GM19043 (cell line): Measurements from ENCODE around the gene ABCC1.
"Not testable (repeated sequence)": the region's sequence is repeated elsewhere in the genome, so short reads cannot be mapped to it uniquely, and the experiment has no call there.

Source experiments
- ATAC-seq: cut with Tn5 transposase; IDR thresholded peaks from one replicate; pipeline ENCODE4 v1.9.1; 2021; ENCODE audit warnings: low read depth; ENCODE audit not compliant: unreplicated experiment

ABCC1 gene

GRCh38 chr16:15963307-15963910, 14.0 kb downstream of the ABCC1 start:
- no peak for ATAC-seq

GRCh38 chr16:15966420-15966819, 17.0 kb downstream of the ABCC1 start:
- ATAC-seq, result no peak

GRCh38 chr16:15966836-15967546, 17.6 kb downstream of the ABCC1 start:
- no peak for ATAC-seq

- no peak for ATAC-seq
These were observed 18.4 kb downstream of the ABCC1 start for GRCh38 chr16:15967655-15968315.

- no peak for ATAC-seq
These were observed 20.8 kb downstream of the ABCC1 start for GRCh38 chr16:15970202-15970601.

GRCh38 chr16:15970743-15971439, 21.5 kb downstream of the ABCC1 start:
- no peak for ATAC-seq

- no peak for ATAC-seq
These were observed 22.0 kb downstream of the ABCC1 start for GRCh38 chr16:15971440-15971815.

- ATAC-seq, result no peak
These were observed 22.8 kb downstream of the ABCC1 start for GRCh38 chr16:15972046-15972868.

- no peak for ATAC-seq
These were observed 24.0 kb downstream of the ABCC1 start for GRCh38 chr16:15973421-15973820.

- ATAC-seq, result no peak
These were observed 24.6 kb downstream of the ABCC1 start for GRCh38 chr16:15974057-15974456.

- no peak for ATAC-seq
These were observed 25.8 kb downstream of the ABCC1 start for GRCh38 chr16:15975172-15975571.

- no peak for ATAC-seq
These were observed 26.9 kb downstream of the ABCC1 start for GRCh38 chr16:15976225-15976812.

- ATAC-seq, result no peak
These were observed 27.7 kb downstream of the ABCC1 start for GRCh38 chr16:15976929-15977637.

GRCh38 chr16:15979801-15980200, 30.4 kb downstream of the ABCC1 start:
- no peak for ATAC-seq

GRCh38 chr16:15980329-15980728, 30.9 kb downstream of the ABCC1 start:
- ATAC-seq, result no peak

GRCh38 chr16:15981382-15981781, 32.0 kb downstream of the ABCC1 start:
- no peak for ATAC-seq

- not testable (repeated sequence) for ATAC-seq
These were observed 32.9 kb downstream of the ABCC1 start for GRCh38 chr16:15982194-15982915.

- ATAC-seq, result no peak
These were observed 34.5 kb downstream of the ABCC1 start for GRCh38 chr16:15983898-15984297.

GRCh38 chr16:15985144-15985543, 35.7 kb downstream of the ABCC1 start:
- no peak for ATAC-seq
